Vagina (tissue), 2 donors: ENCODE data around the gene DYDC1. TPM values are rescaled to one million over a fixed set of nuclear protein-coding genes. Genes with fewer than 3 reads are reported as not detected.

Source experiments
- DNase-seq, 2 donors: peaks; one replicate each; pipeline ENCODE4 v3.0.0-alpha.2; 2017; ENCODE audit errors: extremely low spot score in 2 of 2
- H3K27ac ChIP-seq: fragments of 200-600 bp; sonication (generic); one replicate; pipeline ENCODE4 v1.5.1; 2019
- H3K27me3 ChIP-seq: fragments of 200-600 bp; sonication (generic); one replicate; pipeline ENCODE4 v1.5.1; 2019
- H3K36me3 ChIP-seq, 2 donors: fragments of 200-600 bp; sonication (generic); one replicate each; pipeline ENCODE4 v1.5.1; 2017 to 2019
- H3K4me1 ChIP-seq: fragments of 200-600 bp; sonication (generic); one replicate; pipeline ENCODE4 v1.5.1; 2019
- H3K4me3 ChIP-seq, 2 donors: fragments of 200-600 bp; sonication (generic); 1 replicate in 1 of 2; 2 replicates in 1 of 2; pipeline ENCODE4 v1.5.1; 2016 to 2019
- H3K9me3 ChIP-seq: fragments of 200-600 bp; sonication (generic); one replicate; pipeline ENCODE4 v1.5.1; 2019
- CTCF ChIP-seq, 3 experiments: fragments of 450-650 bp in 2 of 3; fragments of 200-600 bp in 1 of 3; sonication (generic) in 1 of 3; IDR thresholded peaks; one replicate each; pipeline ENCODE4 v1.5.1; 2017 to 2019; ENCODE audit warnings: antibody characterized with exemption in 3 of 3, mild to moderate bottlenecking in 2 of 3, moderate library complexity in 2 of 3
- POLR2A ChIP-seq, 2 donors: fragments of 450-650 bp; IDR thresholded peaks; one replicate each; pipeline ENCODE4 v1.6.1; 2017; ENCODE audit warnings: antibody characterized with exemption in 2 of 2, mild to moderate bottlenecking in 2 of 2, moderate library complexity in 2 of 2
- POLR2AphosphoS5 ChIP-seq, 2 donors: sonication (generic); formaldehyde crosslinking; IDR thresholded peaks; one replicate each; pipeline ENCODE4 v1.9.0; 2017; ENCODE audit warnings: antibody characterized with exemption in 2 of 2, mild to moderate bottlenecking in 2 of 2, low read depth in 1 of 2; ENCODE audit not compliant: insufficient read depth in 1 of 2
- intact Hi-C: fragments of 100-400 bp; cut with DNase I; formaldehyde crosslinking; loops from one replicate; pipeline ENCODE4 v1.15.1; 2023
- total RNA-seq: library from RNA; depleted of rRNA; stranded (reverse); fragments of >200 nt; gene quantifications from one replicate; pipeline ENCODE4 v1.2.3, GENCODE V29; 2016

DYDC1 gene
- total RNA-seq, 1 donor from 2014 or later = not detected

DNA sequence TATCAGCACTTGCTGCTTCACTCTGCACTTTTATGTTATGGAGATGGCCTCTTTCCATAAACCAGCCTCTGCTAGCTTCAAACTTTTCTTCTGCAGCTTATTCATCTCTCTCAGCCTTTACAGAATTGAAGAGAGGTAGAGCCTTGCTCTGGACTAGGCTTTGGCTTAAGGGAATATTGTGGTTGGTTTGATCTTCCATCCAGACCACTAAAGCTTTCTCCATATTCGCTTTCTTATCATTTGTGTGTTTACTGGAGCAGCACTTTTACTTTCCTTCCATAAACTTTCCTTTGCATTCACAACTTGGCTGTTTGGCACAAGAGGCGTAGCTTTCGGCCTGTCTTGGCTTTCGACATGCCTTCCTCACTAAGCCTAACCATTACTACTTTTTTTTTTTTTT lies 23.6 kb upstream of the DYDC1 start:
- no peak overlapping the region for H3K4me3 ChIP-seq
- DNase-seq = no peak
- H3K4me1 ChIP-seq = peaks cover 4% of the 10 kb centered on the region
- no peaks in the 10 kb centered on the region for H3K27me3 ChIP-seq
- no peaks in the 10 kb centered on the region for H3K36me3 ChIP-seq
- TF ChIP-seq CTCF (IDR thresholded peaks at IDR 0.05) = no peak
- TF ChIP-seq POLR2A (IDR thresholded peaks at IDR 0.05) = no peak
- no peak for TF ChIP-seq POLR2AphosphoS5 (IDR thresholded peaks at IDR 0.05; ENCODE audit: insufficient read depth in 1 of 2, low read depth in 1 of 2)
- no peaks in the 10 kb centered on the region for H3K9me3 ChIP-seq
- intact Hi-C loops = loop anchor here (5.0 kb wide), 1 partner anchor 122 kb away; no protein-coding TSS in a partner anchor
- no peak overlapping the region for H3K27ac ChIP-seq

- Histone ChIP-seq H3K27ac (no peak overlapping the region), H3K9me3 (no peaks in the 10 kb centered on the region), H3K4me3 (no peak overlapping the region), H3K36me3 (no peaks in the 10 kb centered on the region), H3K4me1 (peaks cover 4% of the 10 kb centered on the region), H3K27me3 (no peaks in the 10 kb centered on the region)
- TF ChIP-seq POLR2AphosphoS5 (IDR thresholded peaks at IDR 0.05; ENCODE audit: insufficient read depth in 1 of 2, low read depth in 1 of 2) (no peak), POLR2A (IDR thresholded peaks at IDR 0.05) (no peak)
- DNase-seq = no peak
- intact Hi-C loops = loop anchor here (5.0 kb wide), 1 partner anchor 123 kb away; no protein-coding TSS in a partner anchor
Measured at GRCh38 chr10:80379701-80380100, 23.1 kb upstream of the DYDC1 start.

GRCh38 chr10:80373502-80373901 lies 16.9 kb upstream of the DYDC1 start:
- no peaks in the 10 kb centered on the region for H3K36me3 ChIP-seq
- DNase-seq = no peak
- intact Hi-C loops = no loop called here
- H3K27ac ChIP-seq = no peak overlapping the region
- no peak overlapping the region for H3K4me3 ChIP-seq
- H3K27me3 ChIP-seq = no peaks in the 10 kb centered on the region
- no peaks in the 10 kb centered on the region for H3K4me1 ChIP-seq
- no peaks in the 10 kb centered on the region for H3K9me3 ChIP-seq
- TF ChIP-seq POLR2A (IDR thresholded peaks at IDR 0.05) (no peak), CTCF (IDR thresholded peaks at IDR 0.05) (no peak), POLR2AphosphoS5 (IDR thresholded peaks at IDR 0.05; ENCODE audit: insufficient read depth in 1 of 2, low read depth in 1 of 2) (no peak)

- no peak overlapping the region for H3K4me3 ChIP-seq
- no peak overlapping the region for H3K27ac ChIP-seq
- no peaks in the 10 kb centered on the region for H3K36me3 ChIP-seq
- DNase-seq = no peak
- intact Hi-C loops = no loop called here
- no peaks in the 10 kb centered on the region for H3K4me1 ChIP-seq
- H3K27me3 ChIP-seq = no peaks in the 10 kb centered on the region
- TF ChIP-seq POLR2A (IDR thresholded peaks at IDR 0.05) = no peak
- no peak for TF ChIP-seq CTCF (IDR thresholded peaks at IDR 0.05)
- TF ChIP-seq POLR2AphosphoS5 (IDR thresholded peaks at IDR 0.05; ENCODE audit: insufficient read depth in 1 of 2, low read depth in 1 of 2) = no peak
- no peaks in the 10 kb centered on the region for H3K9me3 ChIP-seq
Measured at GRCh38 chr10:80372675-80373074, 16.1 kb upstream of the DYDC1 start.

GRCh38 chr10:80371467-80371866 lies 14.9 kb upstream of the DYDC1 start:
- DNase-seq = no peak
- no peak for TF ChIP-seq POLR2AphosphoS5 (IDR thresholded peaks at IDR 0.05; ENCODE audit: insufficient read depth in 1 of 2, low read depth in 1 of 2)
- TF ChIP-seq CTCF (IDR thresholded peaks at IDR 0.05) = no peak
- no peak for TF ChIP-seq POLR2A (IDR thresholded peaks at IDR 0.05)
- intact Hi-C loops = no loop called here

More at GRCh38 chr10:80371467-80371866, 14.9 kb upstream of the DYDC1 start:
- Histone ChIP-seq H3K9me3 (no peaks in the 10 kb centered on the region), H3K36me3 (no peaks in the 10 kb centered on the region), H3K4me3 (no peak overlapping the region), H3K4me1 (no peaks in the 10 kb centered on the region), H3K27ac (no peak overlapping the region), H3K27me3 (no peaks in the 10 kb centered on the region)
